GM12878 (cell line): ENCODE measurements around the gene LIPM. TPM values are rescaled to one million over a fixed set of nuclear protein-coding genes. Genes with fewer than 3 reads are reported as not detected.
A peak's percentile ranks its signal among the peaks of the same experiment; 100 is the strongest.

Experiments used
- ATAC-seq: fragments of 200-7000 bp; cut with Tn5 transposase; 3 replicates; pipeline ENCODE4 v1.9.1; 2020; ENCODE audit warnings: mild to moderate bottlenecking, moderate library complexity
- BruUV-seq: library from RNA; stranded (reverse); fragments of 400-500 nt; replicated peaks from 2 replicates; lab custom pipeline; 2021; lab: Mats Ljungman, UMichigan
- CTCF ChIA-PET: fragments of 300-600 bp; sonication (Branson Sonifier 250); formaldehyde crosslinking; extraction: SDS; loops from one replicate; lab custom pipeline; 2021; ENCODE audit warnings: inconsistent platforms; lab: Yijun Ruan, JAX
- POLR2A ChIA-PET: fragments of 350-600 bp; formaldehyde crosslinking; extraction: SDS; loops from one replicate; lab custom pipeline; 2021; ENCODE audit warnings: inconsistent platforms; lab: Charles Lee
- RAD21 ChIA-PET: fragments of 300-600 bp; sonication (Branson Sonifier 250); formaldehyde crosslinking; loops from one replicate; lab custom pipeline; 2023; ENCODE audit warnings: antibody characterized with exemption; ENCODE audit not compliant: unreplicated experiment; lab: Charles Lee
- SMC1A ChIA-PET: fragments of 300-600 bp; sonication (Branson Sonifier 250); formaldehyde crosslinking; loops from one replicate; lab custom pipeline; 2023; ENCODE audit not compliant: unreplicated experiment, uncharacterized antibody; lab: Charles Lee
- DNase-seq: peaks from one replicate; pipeline ENCODE4 v3.0.0-alpha.2; 2011; ENCODE audit warnings: low read depth, low spot score
- FAIRE-seq: peaks from 3 replicates; lab custom pipeline; 2011; peaks lifted over from hg19 to GRCh38; lab: Jason Lieb, UNC
- H2AFZ ChIP-seq: 2 replicates; pipeline ENCODE4 v1.6.0; 2011; ENCODE audit warnings: low read depth, low read length, control low read depth; ENCODE audit not compliant: control insufficient read depth
- H3K27ac ChIP-seq: 2 replicates; pipeline ENCODE4 v1.5.1; 2011; ENCODE audit warnings: control low read depth; ENCODE audit not compliant: control insufficient read depth, insufficient read depth
- H3K27me3 ChIP-seq, 2 experiments: replicated peaks in 1 of 2; 2 replicates each; pipeline versions ENCODE4 v1.6.0 to v1.6.1; 2011; ENCODE audit warnings: low read length in 1 of 2; ENCODE audit not compliant: control insufficient read depth in 2 of 2, insufficient read depth in 2 of 2
- H3K36me3 ChIP-seq, 2 experiments: 2 replicates each; pipeline ENCODE4 v1.5.1; 2011; ENCODE audit warnings: low read length in 1 of 2; ENCODE audit not compliant: control insufficient read depth in 2 of 2, insufficient read depth in 2 of 2
- H3K4me1 ChIP-seq: 2 replicates; pipeline ENCODE4 v1.6.1; 2011; ENCODE audit warnings: mild to moderate bottlenecking, low read length, moderate library complexity, mixed read lengths; ENCODE audit not compliant: control insufficient read depth, insufficient read depth
- H3K4me2 ChIP-seq: 2 replicates; pipeline ENCODE4 v1.6.0; 2011; ENCODE audit warnings: control low read depth; ENCODE audit not compliant: control insufficient read depth, insufficient read depth
- H3K4me3 ChIP-seq: fragments of 200-600 bp; sonication (generic); 2 replicates; pipeline ENCODE4 v1.5.1; 2016
- H3K79me2 ChIP-seq: 2 replicates; pipeline ENCODE4 v1.6.0; 2011; ENCODE audit warnings: low read length; ENCODE audit not compliant: control insufficient read depth, insufficient read depth
- H3K9ac ChIP-seq: 2 replicates; pipeline ENCODE4 v1.8.0; 2011; ENCODE audit warnings: low read length, control low read depth, mixed read lengths; ENCODE audit not compliant: control insufficient read depth, insufficient read depth
- H3K9me3 ChIP-seq: replicated peaks from 3 replicates; pipeline ENCODE4 v1.5.1; 2011; ENCODE audit warnings: mild to moderate bottlenecking, low read length; ENCODE audit not compliant: control insufficient read depth, insufficient read depth
- H4K20me1 ChIP-seq: 2 replicates; pipeline ENCODE4 v1.6.0; 2011; ENCODE audit not compliant: control insufficient read depth, insufficient read depth
- CTCF ChIP-seq, 3 experiments: IDR thresholded peaks in 2 of 3; conservative IDR thresholded peaks in 1 of 3; 2 replicates each; pipeline ENCODE4 v1.5.1; 2011; ENCODE audit warnings: low read depth in 3 of 3, low read length in 3 of 3, mild to moderate bottlenecking in 3 of 3, control low read depth in 2 of 3, moderate library complexity in 2 of 3, inconsistent platforms in 1 of 3, mixed read lengths in 1 of 3; ENCODE audit not compliant: control insufficient read depth in 2 of 3, insufficient read depth in 1 of 3; ENCODE audit errors: extremely low read depth in 1 of 3
- ETV6 ChIP-seq, 2 experiments: fragments of 450-650 bp in 1 of 2; IDR thresholded peaks in 1 of 2; conservative IDR thresholded peaks in 1 of 2; 2 replicates each; pipeline ENCODE4 v1.6.1; 2014; ENCODE audit warnings: antibody characterized with exemption in 1 of 2, borderline replicate concordance in 1 of 2, low read depth in 1 of 2, mild to moderate bottlenecking in 1 of 2, moderate library complexity in 1 of 2
- IKZF1 ChIP-seq: fragments of 450-650 bp; conservative IDR thresholded peaks from 2 replicates; pipeline ENCODE4 v1.6.1; 2017; ENCODE audit warnings: antibody characterized with exemption, mild to moderate bottlenecking
- LARP7 ChIP-seq: fragments of 450-650 bp; IDR thresholded peaks from 2 replicates; pipeline ENCODE4 v1.6.1; 2017; ENCODE audit warnings: mild to moderate bottlenecking
- PBX3 ChIP-seq: IDR thresholded peaks from 2 replicates; pipeline ENCODE4 v1.6.1; 2011; ENCODE audit warnings: mild to moderate bottlenecking, low read depth, low read length, moderate library complexity; ENCODE audit not compliant: insufficient replicate concordance
- RAD21 ChIP-seq: IDR thresholded peaks from 2 replicates; pipeline ENCODE4 v1.6.1; 2011; ENCODE audit warnings: mild to moderate bottlenecking, low read depth, low read length, moderate library complexity; ENCODE audit not compliant: insufficient read depth
- RUNX3 ChIP-seq: IDR thresholded peaks from 2 replicates; pipeline ENCODE4 v1.6.1; 2012; ENCODE audit warnings: low read length, inconsistent platforms
- SMC3 ChIP-seq: IDR thresholded peaks from 2 replicates; pipeline ENCODE4 v1.6.1; 2011; ENCODE audit warnings: low read length, improper control_type of control experiment, borderline replicate concordance
- WGBS: methylation state at CpG from one replicate; pipeline ENCODE4 v1.1.6; 2016; ENCODE audit warnings: low lambda C conversion rate; ENCODE audit not compliant: insufficient replicate concordance, insufficient coverage; ENCODE audit errors: missing lambda C conversion rate; 5-methylcytosine and 5-hydroxymethylcytosine counted together
- in situ Hi-C: fragments of 300-500 bp; cut with MboI; formaldehyde crosslinking; loops from 9 replicates; pipeline ENCODE4 v1.14.3; 2018; ENCODE audit warnings: mixed read lengths
- intact Hi-C: fragments of 100-400 bp; cut with micrococcal nuclease; formaldehyde crosslinking; loops from one replicate; pipeline ENCODE4 v1.14.2; 2022; ENCODE audit not compliant: unreplicated experiment
- polyA plus RNA-seq, 11 experiments: library from polyadenylated mRNA; depleted of rRNA in 4 of 11; unstranded in 6 of 11; stranded (reverse) in 5 of 11; fragments of >200 nt; fragmentation: Nextera tagmentation in 4 of 11; fragmentation: Illumina TruSeq in 1 of 11; extraction: Ambion mirVana in 4 of 11; extraction: Trizol in 1 of 11; gene quantifications; 1 replicate in 1 of 11; 2 replicates in 10 of 11; pipeline versions ENCODE4 v1.2.1 to v1.2.3, GENCODE V29; 2011 to 2016; ENCODE audit warnings: inconsistent platforms in 2 of 11, missing spikeins in 2 of 11, low read depth in 1 of 11
- total RNA-seq, 4 experiments: library from RNA; depleted of rRNA in 3 of 4; stranded (reverse); fragments of >200 nt in 3 of 4; fragmentation: Illumina TruSeq in 1 of 4; extraction: Trizol in 1 of 4; gene quantifications; 2 replicates each; pipeline versions ENCODE4 v1.2.1 to v1.2.3, GENCODE V29; 2013 to 2021

Gene LIPM
- total and polyA plus RNA-seq, 10 of the 15 experiments (the other 5 are each of a cell fraction or from before 2014, with no cell fraction given): not detected

GRCh38 chr10:88791924-88792323 is 10.6 kb upstream of the LIPM start:
- POLR2A ChIA-PET: no interaction called here
- TF ChIP-seq RAD21 (peak; percentile 56), LARP7 (no peak), PBX3 (no peak), ETV6 (conservative IDR thresholded peaks at IDR 0.05 in 1 of 2, IDR thresholded peaks at IDR 0.05 in 1 of 2; ENCODE audit: borderline replicate concordance in 1 of 2, low read depth in 1 of 2) (peak in 1 of 2 experiments; percentile 43; a peak in 1 of 4 replicates), SMC3 (peak; percentile 59; the same call in 1 of the 2 replicates), CTCF (IDR thresholded peaks at IDR 0.05 in 2 of 3, conservative IDR thresholded peaks at IDR 0.05 in 1 of 3; ENCODE audit: control insufficient read depth in 2 of 3, extremely low read depth in 1 of 3, insufficient read depth in 1 of 3, low read depth in 3 of 3, low read length in 3 of 3) (peak; percentile 44 to 57 (median 52)), RUNX3 (peak; percentile 66), IKZF1 (0 out of 2 replicates have a peak, but pooled peaks have one; percentile 24)
- H3K4me1 ChIP-seq: peaks cover 7% of the 10 kb centered on the region; the same call in 1 of the 2 replicates
- SMC1A ChIA-PET: interaction anchor here (0.9 to 1.2 kb wide), 2 partner anchors 13 to 48 kb away, joined by 3 to 4 read pairs; no protein-coding TSS in a partner anchor
- FAIRE-seq (no peak), DNase-seq (peak; percentile 17), ATAC-seq (peak; percentile 91)
- no peak overlapping the region for H3K4me3 ChIP-seq
- RAD21 ChIA-PET: interaction anchor here (1.0 to 2.1 kb wide), 2 partner anchors 27 to 64 kb away, joined by 4 to 7 read pairs; no protein-coding TSS in a partner anchor
- intact Hi-C loops: loop anchor here (1.0 to 5.0 kb wide), 3 partner anchors 35 to 227 kb away; no protein-coding TSS in a partner anchor
- H3K9me3 ChIP-seq: no peaks in the 10 kb centered on the region
- no peaks in the 10 kb centered on the region for H4K20me1 ChIP-seq
- no peak overlapping the region for H3K4me2 ChIP-seq
- no peaks in the 10 kb centered on the region for H3K79me2 ChIP-seq
- in situ Hi-C loops: no loop called here
- no peak overlapping the region for H2AFZ ChIP-seq
- WGBS: 43% methylated on average over 2 of the region's 2 CpGs
- H3K9ac ChIP-seq: no peak overlapping the region
- BruUV-seq: no TSS peak
- H3K36me3 ChIP-seq: no peaks in the 10 kb centered on the region
- H3K27ac ChIP-seq: no peak overlapping the region
- no peaks in the 10 kb centered on the region for H3K27me3 ChIP-seq
- CTCF ChIA-PET: interaction anchor here (0.6 to 1.6 kb wide), 8 partner anchors 17 to 93 kb away, joined by 3 to 7 read pairs (median 4); no protein-coding TSS in a partner anchor
